GM18498 (cell line): Measurements from ENCODE around the gene MICB.
"Not testable (repeated sequence)": the region's sequence is repeated elsewhere in the genome, so short reads cannot be mapped to it uniquely, and the experiment has no call there.

Experiments used
- ATAC-seq: cut with Tn5 transposase; IDR thresholded peaks from one replicate; pipeline ENCODE4 v1.9.1; 2021; ENCODE audit warnings: mild to moderate bottlenecking, moderate library complexity; ENCODE audit not compliant: unreplicated experiment

Gene MICB

DNA sequence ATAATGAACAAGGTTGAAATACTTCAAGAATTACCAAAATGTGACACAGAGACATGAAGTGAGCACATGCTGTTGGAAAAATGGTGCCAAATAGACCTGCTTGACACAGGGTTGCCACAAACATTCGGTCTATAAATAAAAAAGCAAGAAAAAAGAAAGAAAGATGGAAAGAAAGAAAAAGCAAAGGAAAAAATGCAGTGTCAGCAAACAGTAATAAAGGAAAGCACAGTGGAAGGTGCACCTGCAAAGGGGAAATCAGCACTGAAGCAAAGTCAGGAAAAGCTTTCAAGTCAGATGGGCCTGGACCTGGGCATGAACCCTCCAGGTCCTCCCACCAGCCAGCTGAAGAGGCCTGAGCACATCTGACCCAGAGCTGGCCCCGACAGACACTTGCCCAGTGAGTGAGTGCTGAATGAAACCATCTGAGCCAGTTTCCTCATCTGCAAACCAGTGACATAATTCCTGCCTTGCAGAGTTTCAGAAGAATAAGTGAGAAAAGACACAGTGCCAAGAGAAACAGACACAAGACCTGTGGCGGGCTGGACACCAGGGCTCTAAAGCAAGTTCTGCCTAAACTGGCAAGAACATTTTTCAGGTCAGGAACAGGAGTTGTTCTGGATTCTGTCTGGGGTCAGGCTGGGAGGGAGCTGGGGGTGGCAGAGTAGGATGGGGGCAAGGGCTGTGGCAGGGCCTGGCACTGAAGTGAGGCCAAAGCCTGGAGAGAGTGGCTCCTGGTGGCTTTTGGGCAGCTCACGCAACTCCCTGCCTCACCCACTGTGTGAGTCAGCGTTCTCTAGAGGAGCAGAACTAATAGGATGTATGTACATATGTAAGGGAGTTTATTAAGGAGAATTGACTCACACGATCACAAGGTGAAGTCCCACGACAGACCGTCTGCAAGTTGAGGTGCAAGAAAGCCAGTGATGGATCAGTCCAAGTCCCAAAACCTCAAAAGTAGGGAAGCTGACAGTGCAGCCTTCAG is 23.9 kb upstream of the MICB start:
- ATAC-seq: no peak

DNA sequence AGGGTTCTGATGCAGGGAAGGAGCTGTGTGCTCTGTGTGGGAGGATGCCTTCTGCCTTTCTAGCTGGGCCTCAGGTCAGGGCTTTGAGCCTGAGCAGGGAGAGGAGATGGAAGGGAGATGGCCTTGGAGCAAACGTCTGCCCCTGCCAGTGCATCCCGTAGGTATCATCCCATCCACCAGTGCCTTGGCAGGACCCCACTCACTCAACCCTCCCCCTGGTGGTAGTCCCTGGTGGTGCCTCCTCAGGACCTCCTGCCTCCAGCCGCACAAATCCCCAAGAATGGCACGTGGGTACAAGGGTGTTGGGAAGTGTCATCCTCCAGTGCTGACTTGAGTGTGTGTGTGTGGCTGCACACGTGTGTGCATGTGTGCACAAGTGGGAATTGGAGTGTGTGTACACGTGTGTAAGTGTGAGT is 23.1 kb upstream of the MICB start:
- ATAC-seq: no peak

DNA sequence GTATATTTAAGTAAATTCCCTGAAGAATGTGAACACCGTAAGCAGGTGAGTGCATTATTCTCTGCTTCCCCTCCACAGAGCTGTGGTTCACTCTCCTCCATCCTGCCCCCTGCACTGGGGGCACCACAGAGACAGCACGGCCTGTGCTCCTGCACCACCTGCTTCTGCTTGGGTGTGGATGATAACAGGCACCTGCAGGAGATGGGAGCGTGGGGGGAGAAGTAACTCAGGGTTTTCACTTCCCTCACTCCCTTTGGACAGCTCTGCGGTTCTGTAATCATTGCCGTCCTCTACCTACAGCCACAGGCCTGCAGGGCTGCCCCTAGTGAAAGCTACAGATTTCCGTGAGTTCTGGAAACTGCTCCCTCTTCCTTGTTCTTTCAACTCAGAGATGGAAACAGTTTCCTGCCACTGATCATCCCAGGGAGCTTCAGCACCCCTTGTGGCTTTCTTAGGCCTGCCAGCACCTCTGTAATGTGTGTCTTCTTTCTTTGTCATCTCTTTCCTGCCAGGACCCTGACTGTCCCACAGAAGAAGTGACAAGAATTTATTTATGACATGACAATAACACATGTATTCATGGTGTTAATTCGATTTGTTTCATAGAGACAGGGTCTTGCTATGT is 21.3 kb upstream of the MICB start:
- no peak for ATAC-seq

DNA sequence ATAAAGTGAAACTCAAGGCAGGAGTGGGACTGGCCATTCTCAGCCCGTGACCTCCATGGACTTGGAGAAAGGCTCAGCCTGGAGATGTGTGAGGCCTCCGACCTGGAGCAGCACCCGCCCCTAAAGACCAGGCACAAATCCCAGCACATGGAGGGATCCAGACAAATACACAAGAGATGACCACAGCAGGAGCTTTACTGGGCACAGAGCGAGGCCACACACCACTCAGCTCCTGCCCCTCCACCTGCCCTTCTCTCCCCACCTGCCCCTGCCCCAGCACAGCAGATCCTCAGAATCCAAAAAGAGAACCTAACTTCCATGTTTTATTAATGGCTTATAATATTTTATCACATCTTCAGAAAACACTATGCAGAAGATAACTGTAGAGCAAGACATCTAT is 20.4 kb upstream of the MICB start:
- ATAC-seq: no peak

DNA sequence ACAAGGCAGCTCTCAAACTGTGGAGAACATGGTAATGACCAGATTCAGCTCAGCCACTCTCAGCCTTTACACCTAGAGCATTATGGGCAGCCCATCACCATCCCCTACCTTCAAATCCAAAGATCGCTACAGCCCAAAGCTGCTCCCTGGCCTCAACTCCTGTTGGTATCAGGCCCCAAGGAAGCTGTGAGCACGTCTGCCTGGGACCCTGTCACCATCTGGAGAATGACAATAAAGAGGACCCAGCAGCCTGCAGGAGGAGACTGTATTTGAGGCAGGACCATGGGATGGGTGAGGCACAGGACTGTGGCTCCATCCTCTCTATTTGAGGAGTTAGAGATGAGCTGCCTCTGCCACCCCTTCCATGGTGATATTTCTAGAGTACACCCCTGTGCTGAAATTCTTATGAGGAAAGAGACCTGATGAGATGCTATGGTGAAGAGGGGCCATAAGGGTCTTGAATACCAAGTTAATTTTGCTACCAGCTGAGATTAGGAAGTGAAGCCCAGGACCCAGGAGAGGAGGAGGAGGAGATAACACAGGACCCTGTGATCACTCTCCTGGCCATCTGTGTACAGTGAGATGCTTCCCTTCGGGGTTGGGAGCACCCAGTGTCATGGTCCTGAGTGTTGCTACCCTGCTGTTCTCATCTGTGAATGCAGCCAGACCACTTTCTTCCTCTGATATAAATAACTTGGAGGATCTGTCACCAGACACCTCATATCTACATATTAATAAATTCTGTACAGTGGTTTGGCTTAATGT is 19.6 kb upstream of the MICB start:
- ATAC-seq: no peak

DNA sequence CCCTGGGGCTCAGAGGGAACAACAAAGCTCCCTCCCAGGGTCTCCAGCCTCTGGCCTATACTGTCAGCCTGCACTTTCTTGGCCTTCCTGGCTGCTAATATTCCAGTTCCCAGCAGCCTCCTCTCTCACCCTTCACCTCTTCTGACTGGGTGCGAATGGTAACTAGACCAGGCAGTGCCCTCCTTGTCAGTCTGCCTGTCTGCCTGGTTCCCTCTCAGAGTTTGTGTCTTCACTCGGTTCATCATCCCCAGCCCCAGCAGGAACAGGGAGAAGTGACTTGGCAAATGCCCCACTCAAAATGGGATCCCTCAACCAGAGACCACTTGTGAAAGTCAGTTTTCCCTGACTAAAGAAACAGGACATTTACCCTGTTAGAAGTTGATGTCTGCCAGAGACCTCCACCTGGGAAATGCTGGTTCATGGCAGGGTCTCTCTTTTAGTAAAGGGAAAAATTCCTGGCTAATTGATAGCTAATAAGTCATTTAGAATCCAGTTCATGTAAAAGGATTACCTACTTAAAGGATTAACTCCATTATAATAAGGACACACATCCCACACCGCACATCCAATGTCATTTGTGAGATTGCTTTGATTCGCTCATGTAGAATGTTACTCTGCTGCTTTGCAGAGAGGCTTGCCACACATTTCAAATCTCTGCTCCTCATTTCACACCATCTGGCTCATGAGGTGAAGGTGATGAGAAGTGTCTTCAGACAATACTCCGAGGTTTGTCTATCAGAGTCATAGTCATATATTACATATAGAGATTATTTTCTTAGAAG is 18.6 kb upstream of the MICB start:
- no peak for ATAC-seq

DNA sequence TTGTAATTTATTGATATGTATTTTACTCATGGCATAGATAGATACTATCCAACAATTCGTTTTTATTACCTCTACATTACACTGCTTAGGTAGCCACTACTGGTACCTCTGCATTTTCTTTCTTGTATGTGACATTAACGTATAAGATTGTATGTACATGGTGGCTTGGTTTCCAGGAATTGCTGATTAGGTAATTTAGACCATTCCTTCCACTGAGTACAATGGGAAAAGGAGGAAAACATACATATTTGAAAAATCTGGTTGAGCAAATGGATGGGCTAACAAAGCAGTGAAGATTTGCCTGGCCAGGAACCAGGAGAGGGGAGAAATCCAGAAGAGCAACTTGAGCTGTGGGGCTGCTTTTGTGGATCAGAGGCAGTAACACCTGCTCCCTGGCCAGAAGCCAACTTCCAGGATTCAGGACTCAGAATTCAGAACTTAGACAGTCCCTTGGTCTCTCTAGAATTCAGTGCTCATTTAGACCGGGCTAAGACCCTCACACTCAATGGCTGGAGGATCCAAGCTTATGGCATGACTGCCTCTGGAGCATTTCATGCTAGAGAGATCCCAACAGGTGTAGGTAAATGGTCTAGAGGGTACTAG is 17.9 kb upstream of the MICB start:
- no peak for ATAC-seq

DNA sequence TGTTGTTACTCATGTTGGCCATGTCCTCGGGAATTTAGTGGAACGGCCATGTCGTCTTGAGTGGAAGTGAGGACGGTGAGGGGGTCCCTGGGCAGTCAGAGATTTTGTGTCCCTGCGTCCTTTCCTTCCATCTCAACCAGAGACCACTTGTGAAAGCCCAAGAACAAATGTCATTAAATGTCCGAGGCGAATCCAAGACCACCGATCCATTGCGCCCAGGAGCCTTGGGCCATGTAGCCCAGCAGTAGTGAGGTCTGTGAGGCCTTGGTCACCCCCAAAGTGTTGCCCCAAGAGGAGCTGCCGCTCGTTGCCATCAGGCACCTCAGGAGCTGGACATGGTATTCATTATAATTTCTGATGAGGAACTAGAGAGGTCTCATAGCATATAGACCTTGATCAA is 17.4 kb upstream of the MICB start:
- ATAC-seq: no peak

DNA sequence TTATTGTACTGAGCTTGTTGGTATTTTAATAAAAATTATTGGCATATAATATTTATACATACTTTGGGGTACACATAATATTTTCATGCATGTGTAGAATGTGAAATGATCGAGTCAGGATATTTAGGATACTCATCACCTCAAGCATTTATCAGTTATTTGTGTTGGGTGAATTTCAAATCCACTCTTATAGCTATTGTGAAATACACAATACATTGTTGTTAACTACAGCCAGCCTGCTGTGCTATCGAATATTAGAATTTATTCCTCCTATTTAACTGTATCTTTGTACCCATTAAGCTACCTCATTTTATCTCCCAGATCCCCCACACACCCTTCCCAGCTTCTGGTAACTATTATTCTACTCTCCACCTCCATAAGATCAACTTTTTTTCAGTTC is 14.6 kb upstream of the MICB start:
- ATAC-seq: no peak

DNA sequence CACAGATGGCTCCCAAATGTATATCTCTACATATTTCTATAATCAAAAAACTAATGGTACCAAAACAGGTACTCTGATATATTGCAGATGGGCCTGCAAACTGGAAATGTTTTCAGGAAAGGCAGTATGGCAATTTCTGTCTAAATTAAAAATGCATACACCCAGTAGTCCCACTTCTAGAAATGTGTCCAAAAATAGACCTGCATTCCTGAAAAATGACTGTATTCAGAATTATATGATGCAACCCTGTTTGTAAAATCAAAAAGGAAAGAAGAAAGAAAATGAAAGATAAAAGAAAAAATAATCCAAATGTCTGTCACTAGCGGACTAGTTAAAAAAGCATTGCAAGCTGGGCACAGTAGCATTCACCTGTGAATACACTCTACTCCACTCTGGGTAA is 12.9 kb upstream of the MICB start:
- ATAC-seq: no peak

DNA sequence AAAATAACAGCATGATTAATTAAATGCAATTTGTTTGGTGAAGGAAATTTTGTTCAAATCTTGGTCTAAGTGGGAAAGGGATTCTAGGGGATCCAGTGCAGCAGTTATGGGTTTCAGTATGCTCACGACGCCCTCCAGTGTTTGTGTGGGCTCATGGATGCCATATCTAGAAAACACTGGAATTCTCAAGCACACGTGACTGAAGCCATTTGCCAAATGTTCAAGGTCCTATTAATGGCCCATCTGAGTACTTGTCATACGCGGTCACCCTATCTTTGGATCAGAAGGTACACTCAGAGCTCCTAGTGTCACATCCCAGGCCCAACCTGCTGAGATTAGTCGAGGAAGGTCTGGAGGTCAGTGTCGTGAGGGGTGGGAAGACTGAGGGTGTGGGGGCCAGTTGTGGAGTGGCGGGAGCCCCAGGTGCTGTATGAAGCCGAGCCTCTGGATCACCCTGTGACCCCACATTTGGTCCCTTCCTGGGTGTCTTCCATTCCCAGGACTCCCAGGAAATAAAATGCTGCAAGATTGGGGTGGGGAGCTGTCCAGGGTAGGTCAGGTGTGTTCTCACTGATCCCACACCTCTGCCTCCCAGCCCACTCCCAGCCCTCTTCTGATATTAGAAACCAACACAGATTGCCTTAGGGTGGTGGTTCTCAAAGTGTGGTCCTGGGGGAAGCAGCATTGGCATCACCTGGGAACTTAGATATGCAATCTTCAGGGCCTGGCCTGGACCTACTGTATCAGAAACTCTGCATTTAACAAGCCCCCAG is 11.7 kb upstream of the MICB start:
- not testable (repeated sequence) for ATAC-seq

DNA sequence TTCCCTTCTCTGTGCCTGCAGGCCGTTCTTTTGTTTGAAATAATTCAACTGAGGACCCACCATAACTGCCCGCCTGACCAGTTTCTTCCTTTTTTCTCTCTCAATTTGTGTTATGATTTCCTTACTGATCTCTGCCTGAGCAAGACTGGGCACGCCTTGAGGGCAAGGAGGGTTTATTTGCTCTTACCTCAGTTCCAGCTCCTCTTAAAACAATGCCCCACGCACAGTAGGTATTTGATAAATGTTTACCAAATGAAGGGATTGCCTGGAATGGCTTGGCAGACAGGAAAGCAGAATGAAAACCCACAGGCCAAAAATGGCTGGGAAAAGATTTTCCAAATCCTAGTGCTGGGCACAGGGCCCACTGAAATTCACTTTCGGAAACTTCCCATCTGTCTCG is 10.3 kb upstream of the MICB start:
- ATAC-seq: not testable (repeated sequence)

DNA sequence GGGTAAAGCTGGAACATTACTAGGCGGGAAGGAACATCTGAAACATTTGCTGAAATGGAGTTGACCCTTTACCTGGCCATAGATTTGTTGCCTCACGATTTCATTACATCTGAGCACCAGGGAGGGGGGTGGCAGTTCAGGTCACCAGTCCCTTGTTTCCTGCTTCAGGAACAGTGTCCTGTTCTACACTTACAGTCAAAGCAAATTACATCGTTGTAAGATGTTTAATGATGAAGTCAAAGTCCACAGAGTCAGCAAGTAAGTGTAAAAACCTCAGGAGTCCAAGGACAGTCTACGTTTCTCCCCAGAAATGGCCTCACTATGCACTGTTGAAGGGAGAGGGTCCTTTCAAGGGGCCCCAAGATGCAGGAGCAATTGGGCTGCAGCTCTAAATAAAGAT is 8.9 kb upstream of the MICB start:
- ATAC-seq: no peak

DNA sequence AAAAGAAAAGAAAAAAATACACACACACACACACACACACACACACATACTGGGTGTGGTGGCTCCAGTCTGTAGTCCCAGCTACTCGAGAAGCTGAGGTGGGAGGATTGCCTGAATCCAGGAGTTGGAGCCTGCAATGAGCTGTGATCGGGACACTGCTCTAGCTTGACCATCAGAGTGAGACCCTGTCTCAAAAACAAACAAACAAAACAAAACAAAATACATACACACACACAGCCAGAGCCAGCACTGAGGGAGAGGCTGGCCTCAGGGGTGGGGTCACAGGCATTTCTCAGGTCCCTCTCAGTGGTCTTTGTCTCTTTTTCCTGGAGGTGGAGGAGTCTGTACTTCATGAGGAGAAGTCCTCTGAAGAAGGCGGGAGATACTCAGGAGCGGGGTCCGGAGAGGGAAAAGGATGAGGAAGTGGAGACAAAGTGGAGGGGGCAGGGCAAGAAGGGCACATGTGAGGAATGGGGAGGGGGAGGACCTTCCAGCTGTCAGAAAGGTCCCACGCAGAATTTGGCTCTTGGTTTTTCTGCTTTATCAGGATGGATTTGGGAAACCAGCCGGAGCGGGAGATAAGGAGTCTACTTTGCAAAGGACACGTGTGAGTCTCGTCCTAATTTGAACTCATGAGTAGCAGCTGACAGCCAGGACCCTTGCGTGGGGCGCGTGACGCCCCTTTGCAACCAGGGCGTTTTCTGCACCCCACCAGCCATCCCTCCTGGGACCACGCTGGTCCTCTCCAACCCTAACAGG is 7.7 kb upstream of the MICB start:
- no peak for ATAC-seq

DNA sequence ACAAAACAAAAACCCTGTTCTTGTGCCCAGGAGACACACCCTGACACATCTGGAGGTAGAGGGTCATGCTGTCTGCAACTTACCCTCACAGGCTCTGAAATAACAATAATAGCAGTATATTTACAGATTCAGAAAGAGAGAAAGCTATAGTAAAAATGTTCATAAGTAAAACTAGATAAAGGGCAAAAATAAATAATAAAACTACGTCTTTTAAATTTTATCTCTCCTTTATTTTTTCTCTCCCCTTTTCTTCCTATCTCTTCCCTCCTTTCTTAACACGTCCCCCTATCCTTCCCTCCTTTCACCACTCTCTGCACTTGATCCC is 4.4 kb upstream of the MICB start:
- ATAC-seq: not testable (repeated sequence)

DNA sequence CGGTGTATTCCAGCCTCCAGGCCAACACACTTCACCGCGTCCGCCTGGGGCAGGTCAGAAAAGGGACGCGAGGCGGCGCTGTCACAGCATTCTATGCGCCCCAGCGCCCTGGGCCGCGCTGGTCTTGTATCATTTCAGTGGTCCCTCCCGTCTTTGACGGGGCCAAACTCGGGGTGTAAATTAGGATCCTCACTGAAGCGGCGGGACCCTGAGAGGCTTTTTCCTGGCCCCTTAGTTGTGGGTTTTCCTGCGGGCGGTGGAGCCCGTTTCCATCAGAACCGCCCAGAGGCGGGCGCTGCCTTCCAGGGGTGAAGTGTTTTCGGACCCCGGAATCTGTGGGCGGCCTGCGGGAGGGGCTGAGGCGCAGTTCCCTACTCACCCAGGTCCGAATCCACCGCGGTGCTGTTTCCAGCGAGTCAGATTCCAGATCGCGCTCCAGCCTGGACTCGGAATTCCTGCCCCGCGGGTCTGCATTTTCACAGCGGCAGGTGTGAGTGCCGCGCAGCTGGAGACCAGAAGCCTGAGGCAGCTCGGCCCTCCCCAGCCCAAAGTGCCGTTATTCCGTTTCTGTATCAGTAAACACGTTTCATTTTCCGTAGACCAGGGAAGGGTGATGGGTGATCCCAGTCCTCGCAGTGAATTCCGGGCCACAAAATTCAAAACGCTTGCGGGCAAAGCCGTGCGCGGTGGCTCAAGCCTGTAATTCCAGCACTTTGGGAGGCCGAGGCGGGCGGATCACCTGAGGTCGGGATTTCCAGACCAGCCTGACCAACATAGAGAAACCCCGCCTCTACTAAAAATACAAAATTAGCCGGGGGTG is 3.9 kb upstream of the MICB start:
- ATAC-seq: peak; percentile 48

DNA sequence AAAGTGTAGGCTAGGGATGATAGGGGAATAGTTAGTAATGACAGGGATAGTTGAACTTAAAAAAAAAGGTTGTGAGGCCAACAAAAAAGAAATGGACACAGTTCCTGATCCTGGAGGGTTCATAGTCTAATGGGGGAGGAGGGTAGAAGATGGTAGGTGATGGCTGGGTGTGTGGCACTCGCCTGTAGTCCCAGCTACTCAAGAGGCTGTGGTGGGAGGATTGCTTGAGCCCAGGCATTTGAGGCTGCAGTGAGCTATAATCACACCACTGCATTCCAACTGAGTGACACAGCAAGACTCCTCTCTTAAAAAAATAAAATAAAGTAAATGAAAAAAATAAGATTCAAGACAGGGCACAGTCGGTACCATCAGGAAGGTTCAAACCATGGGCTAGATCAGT is 2.4 kb upstream of the MICB start:
- ATAC-seq: no peak

DNA sequence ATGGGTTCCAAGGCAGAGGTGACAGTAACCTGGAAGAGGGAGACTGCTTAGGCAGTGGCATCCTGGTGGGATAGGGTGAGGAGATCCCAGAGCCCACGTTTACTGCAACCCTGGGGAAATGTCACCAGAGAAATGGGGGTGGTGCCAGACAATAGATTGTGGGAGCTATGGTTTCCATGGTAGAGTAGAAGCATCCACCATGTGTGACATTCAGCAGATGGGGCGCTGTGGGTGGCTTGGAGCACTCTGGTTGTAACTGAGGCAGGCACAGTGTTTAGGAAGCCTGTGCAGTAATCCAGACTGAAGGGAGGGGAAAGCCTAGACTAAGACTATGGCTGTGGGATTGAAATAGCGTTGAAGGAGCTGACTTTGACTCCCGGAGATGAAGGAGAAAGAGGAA is 1.1 kb upstream of the MICB start:
- not testable (repeated sequence) for ATAC-seq
